ENCODE results near the gene SDCCAG8. TPM values are rescaled to one million over a fixed set of nuclear protein-coding genes. Genes with fewer than 3 reads are reported as not detected.

The SDCCAG8 gene
- total RNA-seq, 1 donor from 2014 or later = 41.2 TPM

DNA sequence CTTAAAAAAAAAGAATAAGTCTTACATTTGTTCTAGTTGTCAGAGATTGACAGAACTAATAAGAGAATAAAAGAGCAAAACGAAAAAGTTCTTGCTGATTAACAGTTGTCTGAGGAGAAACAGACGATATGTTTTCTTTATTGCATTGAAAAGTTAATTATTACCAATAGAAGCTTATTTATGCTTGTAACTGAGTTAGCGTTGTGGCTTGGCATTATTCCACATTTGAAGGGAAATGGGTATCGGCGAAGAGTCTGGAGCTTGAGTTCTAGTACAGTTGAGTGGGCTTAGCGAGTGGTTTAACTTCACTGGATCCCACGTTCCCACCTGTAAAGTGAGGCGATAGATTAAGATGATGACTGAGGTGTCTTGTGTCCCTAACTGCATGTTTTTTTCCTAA, 109.0 kb downstream of the SDCCAG8 start:
- Mint-ChIP-seq H3K9me3 (no peaks in the 10 kb centered on the region), H3K4me3 (no peak overlapping the region), H3K27ac (no peak overlapping the region), H3K4me1 (peaks cover 2% of the 10 kb centered on the region), H3K27me3 (no peaks in the 10 kb centered on the region), H3K36me3 (ENCODE audit: low read depth) (peaks cover 28% of the 10 kb centered on the region)
- TF ChIP-seq, protein P1, sequence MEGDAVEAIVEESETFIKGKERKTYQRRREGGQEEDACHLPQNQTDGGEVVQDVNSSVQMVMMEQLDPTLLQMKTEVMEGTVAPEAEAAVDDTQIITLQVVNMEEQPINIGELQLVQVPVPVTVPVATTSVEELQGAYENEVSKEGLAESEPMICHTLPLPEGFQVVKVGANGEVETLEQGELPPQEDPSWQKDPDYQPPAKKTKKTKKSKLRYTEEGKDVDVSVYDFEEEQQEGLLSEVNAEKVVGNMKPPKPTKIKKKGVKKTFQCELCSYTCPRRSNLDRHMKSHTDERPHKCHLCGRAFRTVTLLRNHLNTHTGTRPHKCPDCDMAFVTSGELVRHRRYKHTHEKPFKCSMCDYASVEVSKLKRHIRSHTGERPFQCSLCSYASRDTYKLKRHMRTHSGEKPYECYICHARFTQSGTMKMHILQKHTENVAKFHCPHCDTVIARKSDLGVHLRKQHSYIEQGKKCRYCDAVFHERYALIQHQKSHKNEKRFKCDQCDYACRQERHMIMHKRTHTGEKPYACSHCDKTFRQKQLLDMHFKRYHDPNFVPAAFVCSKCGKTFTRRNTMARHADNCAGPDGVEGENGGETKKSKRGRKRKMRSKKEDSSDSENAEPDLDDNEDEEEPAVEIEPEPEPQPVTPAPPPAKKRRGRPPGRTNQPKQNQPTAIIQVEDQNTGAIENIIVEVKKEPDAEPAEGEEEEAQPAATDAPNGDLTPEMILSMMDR (IDR thresholded peaks at IDR 0.05) = no peak
- CTCF ChIA-PET = interaction anchor here (0.6 kb wide), 1 partner anchor 21 kb away, joined by 3 read pairs; no protein-coding TSS in a partner anchor
- POLR2A ChIA-PET = no interaction called here
- intact Hi-C loops (cut with micrococcal nuclease) = no loop called here
- DNase-seq (no peak), ATAC-seq (ENCODE audit: low read depth) (no peak)

DNA sequence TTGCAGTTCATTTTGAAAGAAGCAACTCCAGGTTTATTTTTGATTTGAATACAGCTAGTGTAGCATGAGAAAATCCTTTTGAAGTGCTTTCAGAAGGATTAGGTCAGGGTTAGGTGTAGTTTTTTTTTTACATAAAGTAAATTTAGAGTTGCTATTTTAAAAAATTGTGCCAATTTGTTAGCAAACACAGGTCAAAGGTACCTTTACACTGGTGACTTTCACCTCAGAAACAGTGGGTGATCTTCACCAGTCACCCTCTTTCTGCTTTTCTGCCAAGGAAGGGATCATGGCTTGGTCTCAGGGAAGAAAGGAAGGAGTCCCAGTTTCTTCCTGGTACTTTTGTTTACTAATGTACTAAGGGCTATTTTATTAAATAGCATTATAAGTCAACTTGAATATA, 111.5 kb downstream of the SDCCAG8 start:
- POLR2A ChIA-PET = no interaction called here
- intact Hi-C loops (cut with micrococcal nuclease) = no loop called here
- CTCF ChIA-PET = no interaction called here

GRCh38 chr1:243374412-243374811, 118.6 kb downstream of the SDCCAG8 start:
- intact Hi-C loops (cut with micrococcal nuclease) = no loop called here
- CTCF ChIA-PET = no interaction called here

More for the DNA sequence above, 111.5 kb downstream of the SDCCAG8 start:
- TF ChIP-seq, protein P1 (IDR thresholded peaks at IDR 0.05) = no peak
- Mint-ChIP-seq H3K4me1 (peaks cover 2% of the 10 kb centered on the region), H3K27me3 (no peaks in the 10 kb centered on the region), H3K4me3 (no peak overlapping the region), H3K27ac (no peak overlapping the region), H3K36me3 (ENCODE audit: low read depth) (peaks cover 23% of the 10 kb centered on the region), H3K9me3 (no peaks in the 10 kb centered on the region)
- ATAC-seq (ENCODE audit: low read depth) (no peak), DNase-seq (no peak)

GRCh38 chr1:243375596-243375995, 119.8 kb downstream of the SDCCAG8 start:
- intact Hi-C loops (cut with micrococcal nuclease) = no loop called here
- CTCF ChIA-PET = no interaction called here
- H3K36me3 Mint-ChIP-seq (ENCODE audit: low read depth) = peaks cover 33% of the 10 kb centered on the region
- no peak overlapping the region for H3K27ac Mint-ChIP-seq
- H3K4me1 Mint-ChIP-seq = no peaks in the 10 kb centered on the region
- no peak for ATAC-seq (ENCODE audit: low read depth)
- no peaks in the 10 kb centered on the region for H3K27me3 Mint-ChIP-seq
- POLR2A ChIA-PET = no interaction called here
- H3K4me3 Mint-ChIP-seq = no peak overlapping the region
- TF ChIP-seq, protein P1 (IDR thresholded peaks at IDR 0.05) = no peak
- peaks cover 9% of the 10 kb centered on the region for H3K9me3 Mint-ChIP-seq
- DNase-seq = no peak

More at GRCh38 chr1:243374412-243374811, 118.6 kb downstream of the SDCCAG8 start:
- no peak for ATAC-seq (ENCODE audit: low read depth)
- DNase-seq = no peak
- POLR2A ChIA-PET = no interaction called here
- H3K36me3 Mint-ChIP-seq (ENCODE audit: low read depth) = peaks cover 27% of the 10 kb centered on the region
- no peak overlapping the region for H3K4me3 Mint-ChIP-seq
- no peak overlapping the region for H3K27ac Mint-ChIP-seq
- no peaks in the 10 kb centered on the region for H3K27me3 Mint-ChIP-seq
- H3K9me3 Mint-ChIP-seq = peaks cover 9% of the 10 kb centered on the region
- H3K4me1 Mint-ChIP-seq = no peaks in the 10 kb centered on the region
- TF ChIP-seq, protein P1 (IDR thresholded peaks at IDR 0.05) = no peak

DNA sequence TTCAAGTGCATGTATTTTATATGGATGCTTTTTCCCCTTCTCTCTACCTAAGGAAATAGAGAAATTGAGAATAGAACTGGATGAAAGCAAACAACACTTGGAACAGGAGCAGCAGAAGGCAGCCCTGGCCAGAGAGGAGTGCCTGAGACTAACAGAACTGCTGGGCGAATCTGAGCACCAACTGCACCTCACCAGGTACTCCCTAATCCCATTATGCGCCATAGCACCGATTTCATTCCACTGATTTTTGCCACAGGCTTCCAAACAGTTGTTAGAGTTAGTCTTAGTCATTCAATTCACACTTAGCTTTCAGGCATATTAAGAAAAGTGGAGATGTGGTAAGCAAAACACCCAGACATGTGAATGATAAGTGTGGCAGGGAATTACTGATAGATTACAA, 122.8 kb downstream of the SDCCAG8 start:
- Mint-ChIP-seq H3K4me1 (no peaks in the 10 kb centered on the region), H3K27ac (no peak overlapping the region), H3K9me3 (peaks cover 4% of the 10 kb centered on the region), H3K36me3 (ENCODE audit: low read depth) (peaks cover 44% of the 10 kb centered on the region), H3K4me3 (no peak overlapping the region), H3K27me3 (no peaks in the 10 kb centered on the region)
- ChIA-PET POLR2A (no interaction called here), CTCF (no interaction called here)
- no peak for ATAC-seq (ENCODE audit: low read depth)
- DNase-seq = no peak
- intact Hi-C loops (cut with micrococcal nuclease) = no loop called here
- TF ChIP-seq, protein P1 (IDR thresholded peaks at IDR 0.05) = no peak

Measured in activated B cell treated with CpG ODN at 0.5 μM for 24 hours (primary cell).